SK-N-SH (cell line): Measurements from ENCODE around the gene SLC3A2.

ENCODE experiments used
- EP300 ChIP-seq, 2 experiments: IDR thresholded peaks; 2 replicates each; pipeline versions ENCODE4 v1.4.0 to v1.6.1; 2012; ENCODE audit warnings: borderline replicate concordance in 1 of 2, low read depth in 1 of 2, low read length in 1 of 2
- EZH2phosphoT487 ChIP-seq: fragments of 200-600 bp; sonication (generic); IDR thresholded peaks from 2 replicates; pipeline ENCODE4 v1.6.1; 2017; ENCODE audit warnings: low read depth, mixed run types, mild to moderate bottlenecking, antibody characterized with exemption, moderate library complexity, borderline replicate concordance
- FOXJ3 ChIP-seq: sonication (generic); formaldehyde crosslinking; IDR thresholded peaks from 2 replicates; pipeline ENCODE4 v1.5.1; 2020; ENCODE audit warnings: mild to moderate bottlenecking, missing genetic modification reagents
- MXI1 ChIP-seq: IDR thresholded peaks from 2 replicates; pipeline ENCODE4 v1.6.1; 2012; ENCODE audit warnings: mild to moderate bottlenecking, low read depth, low read length, improper control_type of control experiment
- REST ChIP-seq: IDR thresholded peaks from 2 replicates; pipeline ENCODE4 v1.6.1; 2012; ENCODE audit warnings: mild to moderate bottlenecking, low read depth, low read length, moderate library complexity
- RXRA ChIP-seq: IDR thresholded peaks from 2 replicates; pipeline ENCODE4 v1.4.0; 2012; ENCODE audit warnings: low read depth, mild to moderate bottlenecking, borderline replicate concordance
- TF ChIP-seq, protein P1 (sequence below): fragments of 200-600 bp; sonication (generic); IDR thresholded peaks from 2 replicates; pipeline ENCODE4 v1.6.1; 2017; ENCODE audit warnings: antibody characterized with exemption, mild to moderate bottlenecking, moderate library complexity

DNA sequence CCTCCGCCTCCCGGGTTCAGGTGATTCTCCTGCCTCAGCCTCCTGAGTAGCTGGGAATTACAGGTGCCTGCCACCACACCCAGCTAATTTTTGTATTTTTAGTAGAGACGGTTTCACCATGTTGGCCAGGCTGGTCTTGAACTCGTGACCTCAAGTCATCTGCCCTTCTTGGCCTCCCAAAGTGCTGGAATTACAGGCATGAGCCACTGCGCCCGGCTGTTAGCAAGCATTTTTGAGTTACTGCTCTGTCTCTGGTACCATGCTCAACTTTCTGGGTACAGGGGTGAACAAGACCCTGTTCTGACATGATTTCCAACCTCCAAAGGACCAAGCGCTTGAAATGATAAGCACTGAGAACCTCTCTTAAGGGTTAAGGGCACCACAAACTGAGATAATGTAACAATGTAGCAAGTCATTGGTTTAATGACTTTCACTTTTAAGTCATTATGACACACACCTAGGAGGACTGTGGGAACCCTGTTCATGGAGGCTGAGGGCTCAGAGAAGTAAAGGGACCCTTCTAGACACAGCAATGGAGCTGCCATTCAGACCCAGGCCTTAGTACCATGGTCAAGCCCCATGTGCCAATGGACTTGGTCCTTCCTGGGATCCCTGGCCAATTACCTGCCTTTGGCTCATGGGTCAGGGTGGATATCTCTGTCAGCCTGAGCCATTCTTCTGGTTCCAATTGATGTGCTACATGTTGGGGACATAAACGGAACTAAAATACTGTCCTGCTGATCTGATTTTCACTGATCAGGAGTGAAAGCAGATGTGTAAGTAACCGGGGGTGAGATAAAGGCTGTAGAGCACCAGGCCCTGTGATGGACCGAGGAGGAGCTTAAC lies 11.6 kb downstream of the SLC3A2 start:
- TF ChIP-seq, protein P1, sequence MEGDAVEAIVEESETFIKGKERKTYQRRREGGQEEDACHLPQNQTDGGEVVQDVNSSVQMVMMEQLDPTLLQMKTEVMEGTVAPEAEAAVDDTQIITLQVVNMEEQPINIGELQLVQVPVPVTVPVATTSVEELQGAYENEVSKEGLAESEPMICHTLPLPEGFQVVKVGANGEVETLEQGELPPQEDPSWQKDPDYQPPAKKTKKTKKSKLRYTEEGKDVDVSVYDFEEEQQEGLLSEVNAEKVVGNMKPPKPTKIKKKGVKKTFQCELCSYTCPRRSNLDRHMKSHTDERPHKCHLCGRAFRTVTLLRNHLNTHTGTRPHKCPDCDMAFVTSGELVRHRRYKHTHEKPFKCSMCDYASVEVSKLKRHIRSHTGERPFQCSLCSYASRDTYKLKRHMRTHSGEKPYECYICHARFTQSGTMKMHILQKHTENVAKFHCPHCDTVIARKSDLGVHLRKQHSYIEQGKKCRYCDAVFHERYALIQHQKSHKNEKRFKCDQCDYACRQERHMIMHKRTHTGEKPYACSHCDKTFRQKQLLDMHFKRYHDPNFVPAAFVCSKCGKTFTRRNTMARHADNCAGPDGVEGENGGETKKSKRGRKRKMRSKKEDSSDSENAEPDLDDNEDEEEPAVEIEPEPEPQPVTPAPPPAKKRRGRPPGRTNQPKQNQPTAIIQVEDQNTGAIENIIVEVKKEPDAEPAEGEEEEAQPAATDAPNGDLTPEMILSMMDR: no peak
- TF ChIP-seq MXI1 (no peak), EP300 (IDR thresholded peaks at IDR 0.05; ENCODE audit: borderline replicate concordance in 1 of 2, low read depth in 1 of 2, low read length in 1 of 2) (no peak), RXRA (no peak), FOXJ3 (no peak), REST (no peak), EZH2phosphoT487 (no peak)
